GM19193 (cell line): ENCODE results near the gene HSFX1.
"Not testable (repeated sequence)": the region's sequence is repeated elsewhere in the genome, so short reads cannot be mapped to it uniquely, and the experiment has no call there.

Experiments
- POLR2A ChIP-seq: IDR thresholded peaks from 4 replicates; pipeline ENCODE4 v1.6.1; 2011; ENCODE audit not compliant: insufficient read depth, insufficient read length; ENCODE audit errors: extremely low read depth

HSFX1 gene, protein sequence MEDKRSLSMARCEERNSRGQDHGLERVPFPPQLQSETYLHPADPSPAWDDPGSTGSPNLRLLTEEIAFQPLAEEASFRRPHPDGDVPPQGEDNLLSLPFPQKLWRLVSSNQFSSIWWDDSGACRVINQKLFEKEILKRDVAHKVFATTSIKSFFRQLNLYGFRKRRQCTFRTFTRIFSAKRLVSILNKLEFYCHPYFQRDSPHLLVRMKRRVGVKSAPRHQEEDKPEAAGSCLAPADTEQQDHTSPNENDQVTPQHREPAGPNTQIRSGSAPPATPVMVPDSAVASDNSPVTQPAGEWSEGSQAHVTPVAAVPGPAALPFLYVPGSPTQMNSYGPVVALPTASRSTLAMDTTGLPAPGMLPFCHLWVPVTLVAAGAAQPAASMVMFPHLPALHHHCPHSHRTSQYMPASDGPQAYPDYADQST

DNA sequence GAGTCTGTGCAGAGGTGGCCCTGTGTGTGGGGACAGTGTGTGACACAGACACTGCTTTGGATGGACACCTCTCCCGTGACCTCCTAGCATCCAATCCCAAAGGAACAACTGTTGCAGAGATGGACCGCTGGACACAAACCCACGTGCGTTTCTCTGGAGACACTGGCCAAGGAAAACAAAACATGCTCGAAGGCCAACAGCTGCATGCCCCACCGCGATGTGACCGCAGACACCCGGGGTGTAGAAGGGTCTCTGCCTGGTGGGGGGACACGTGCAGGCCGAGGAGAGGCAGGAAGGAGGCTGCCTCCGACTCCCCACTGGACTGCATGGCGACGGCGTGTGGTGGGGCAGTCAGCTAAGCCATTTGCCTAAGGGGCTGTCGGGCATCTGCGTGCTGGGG lies at the start of gene HSFX1:
Gene HSFX1, plus strand, starts transcription at position 301 of the 400 bp plus-strand sequence. CDS start 614 bp downstream, outside the sequence.
- not testable (repeated sequence) for TF ChIP-seq POLR2A

DNA sequence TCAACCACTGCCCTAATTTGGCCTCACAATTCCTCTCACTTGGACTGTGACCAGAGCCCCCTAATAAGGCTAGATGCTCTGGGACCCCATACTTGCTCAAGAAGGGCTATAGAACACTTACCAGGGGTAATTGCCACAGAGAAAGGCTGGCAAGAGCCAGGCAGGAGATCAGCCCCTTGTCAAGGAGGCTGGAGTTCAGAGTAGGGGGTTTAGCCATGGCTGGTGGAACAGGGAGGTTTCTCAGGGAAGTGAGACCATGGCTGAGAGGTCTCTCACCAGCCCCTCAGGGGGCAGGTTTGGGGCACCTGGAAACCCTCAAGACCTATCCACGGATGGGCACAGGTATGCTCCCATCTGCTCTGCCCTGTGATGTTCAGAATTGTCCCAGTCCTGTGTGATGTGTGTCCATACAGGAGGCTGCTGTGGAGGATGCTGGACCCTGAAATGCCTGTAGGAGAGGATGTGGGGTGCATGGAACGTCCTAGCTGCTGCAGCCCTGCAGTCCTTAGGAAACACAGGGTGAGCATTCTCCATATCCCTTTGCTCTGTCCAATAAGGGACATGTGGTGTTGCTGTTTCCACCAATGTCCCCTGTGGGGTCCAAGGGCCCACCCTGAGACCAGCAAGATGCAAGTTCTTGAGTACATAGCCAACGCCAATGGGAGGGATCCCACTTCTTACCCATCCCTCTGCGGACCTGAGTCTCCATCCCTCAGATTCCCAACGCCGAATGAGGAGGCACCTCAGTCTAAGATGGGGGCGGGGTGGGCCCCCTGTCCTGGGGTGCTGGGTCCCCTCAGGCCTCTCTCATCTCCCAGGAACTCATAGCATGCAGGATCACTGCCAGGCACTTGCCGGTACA lies 16.4 kb upstream of the HSFX1 start:
- no peak for TF ChIP-seq POLR2A

DNA sequence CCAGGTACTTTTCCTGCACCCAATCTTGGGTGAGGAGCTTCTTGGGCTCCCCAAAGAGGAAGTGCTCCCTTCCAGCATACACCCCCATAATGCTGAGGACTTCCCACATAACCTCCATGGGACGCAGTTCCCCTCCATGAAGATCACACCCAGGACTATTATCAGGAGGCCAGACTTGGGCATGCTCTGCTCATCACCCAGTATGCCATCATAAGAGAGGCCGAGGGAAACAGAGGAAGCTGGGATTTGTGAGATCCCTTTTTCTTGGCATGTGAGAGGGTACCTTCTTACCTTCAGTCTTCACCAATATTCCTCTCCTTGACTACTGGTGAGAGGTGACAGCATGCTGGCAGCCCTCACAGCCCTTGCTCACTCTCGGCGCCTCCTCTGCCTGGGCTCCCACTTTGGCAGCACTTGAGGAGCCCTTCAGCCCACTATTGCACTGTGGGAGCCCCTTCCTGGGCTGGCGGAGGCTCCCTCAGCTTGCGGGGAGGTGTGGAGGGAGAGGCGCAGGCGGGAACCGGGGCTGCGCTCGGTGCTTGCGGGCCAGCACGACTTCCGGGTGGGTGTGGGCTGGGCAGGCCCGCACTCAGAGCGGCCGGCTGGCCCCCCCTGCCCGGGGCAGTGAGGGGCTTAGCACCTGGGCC lies 15.7 kb upstream of the HSFX1 start:
- TF ChIP-seq POLR2A: no peak

DNA sequence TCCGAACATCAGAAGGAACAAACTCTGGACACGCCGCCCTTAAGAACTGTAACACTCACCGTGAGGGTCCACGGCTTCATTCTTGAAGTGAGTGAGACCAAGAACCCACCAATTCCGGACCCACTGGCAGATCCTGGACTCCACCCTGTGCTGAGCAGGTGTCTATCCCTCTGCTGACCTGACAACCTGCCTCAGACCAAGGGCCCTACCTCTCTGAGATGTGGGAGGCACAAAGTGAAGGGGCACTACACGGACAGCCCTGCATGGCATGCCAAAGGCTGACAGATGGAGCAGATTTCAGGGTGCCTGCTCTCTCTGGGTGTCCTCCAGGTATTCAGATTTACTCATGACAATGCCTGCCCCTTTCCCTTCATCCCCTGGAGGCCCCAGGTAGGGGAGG lies 14.0 kb upstream of the HSFX1 start:
- TF ChIP-seq POLR2A: no peak

DNA sequence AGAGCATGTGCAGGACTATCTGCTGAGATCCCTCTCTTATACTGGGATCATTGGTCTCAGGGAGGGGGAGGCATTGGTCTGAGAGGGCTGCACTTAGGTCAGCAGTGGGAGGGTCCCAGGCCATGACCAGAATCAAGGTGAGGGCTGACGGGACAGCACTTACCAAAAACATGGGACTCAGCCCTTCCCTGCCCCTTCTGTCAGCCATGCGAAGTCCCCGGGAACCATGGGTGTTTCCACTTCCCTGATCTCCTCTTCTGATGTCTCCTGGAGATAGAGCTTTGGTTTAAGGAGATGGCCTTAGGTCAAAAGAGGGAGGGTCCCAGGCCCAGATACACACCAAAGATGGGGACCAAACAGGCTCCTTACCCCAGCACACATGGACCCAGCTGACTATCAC lies 12.9 kb upstream of the HSFX1 start:
- no peak for TF ChIP-seq POLR2A

DNA sequence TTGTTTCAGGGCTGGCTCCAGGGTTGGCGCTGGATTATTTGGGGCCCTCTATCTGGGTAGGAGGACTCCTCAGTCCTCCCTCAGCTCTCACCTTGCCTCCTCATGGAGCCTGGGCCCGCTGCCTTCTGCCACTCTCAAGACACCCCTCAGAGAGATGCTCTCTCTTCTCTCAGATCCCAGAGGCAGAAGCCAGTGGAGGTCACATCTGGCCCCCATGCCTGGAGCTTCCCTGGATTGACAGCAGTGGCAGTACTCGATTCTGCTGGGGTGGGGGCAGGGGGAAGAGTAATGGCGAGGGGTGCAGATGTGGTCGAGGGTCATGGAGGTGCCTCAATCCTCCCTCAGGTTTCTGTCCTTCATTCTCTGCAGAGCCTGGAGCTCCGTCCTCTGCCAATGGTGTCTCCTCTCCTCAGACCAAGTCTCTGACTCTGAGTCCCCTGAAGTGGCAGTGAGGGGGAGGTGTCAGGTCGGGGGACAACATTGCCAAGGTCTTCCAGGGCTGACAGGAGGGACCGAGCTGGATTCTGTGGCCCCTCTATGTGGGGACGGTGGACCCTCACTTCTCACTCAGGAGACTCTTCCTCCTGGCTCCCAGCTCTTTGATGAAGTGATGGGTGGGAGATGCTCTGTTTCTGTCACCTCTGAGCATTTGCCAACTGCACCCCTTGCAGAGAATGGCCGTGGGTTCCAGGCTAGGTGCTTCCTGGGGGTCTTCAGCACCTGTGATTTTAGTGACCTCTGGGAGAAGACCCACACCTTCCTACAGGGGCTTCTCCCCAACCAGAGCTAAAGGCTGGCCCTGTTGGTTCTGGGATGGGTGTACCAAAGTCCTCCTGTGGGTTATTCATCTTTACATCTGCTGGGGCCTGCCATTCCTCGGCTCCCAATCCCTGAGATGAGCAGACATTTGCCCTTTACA lies 10.9 kb upstream of the HSFX1 start:
- no peak for TF ChIP-seq POLR2A

DNA sequence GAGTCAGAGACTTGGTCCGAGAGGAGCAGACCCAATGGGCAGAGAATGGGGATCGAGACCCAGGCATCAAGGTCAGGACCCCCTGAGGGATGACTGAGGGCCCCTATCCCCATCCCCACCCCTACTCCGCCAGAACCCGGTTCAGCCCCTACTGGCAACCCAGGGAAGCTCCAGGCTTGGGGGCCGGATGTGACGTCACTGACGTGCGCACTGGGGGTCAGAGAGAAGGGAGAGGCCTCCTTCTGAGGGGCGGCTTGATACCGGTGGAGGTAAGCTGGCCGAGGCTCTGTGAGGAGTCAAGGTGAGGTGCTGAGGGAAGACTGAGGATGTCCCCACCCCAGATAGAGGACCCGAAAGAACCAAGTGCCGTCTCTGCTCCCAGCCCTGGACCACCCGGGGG lies 7.9 kb downstream of the HSFX1 start, which contains the start of gene MAGEA9:
Gene MAGEA9, plus strand, starts transcription at position 204 of the 400 bp plus-strand sequence. CDS start 4,281 bp downstream, outside the sequence.
- not testable (repeated sequence) for TF ChIP-seq POLR2A

DNA sequence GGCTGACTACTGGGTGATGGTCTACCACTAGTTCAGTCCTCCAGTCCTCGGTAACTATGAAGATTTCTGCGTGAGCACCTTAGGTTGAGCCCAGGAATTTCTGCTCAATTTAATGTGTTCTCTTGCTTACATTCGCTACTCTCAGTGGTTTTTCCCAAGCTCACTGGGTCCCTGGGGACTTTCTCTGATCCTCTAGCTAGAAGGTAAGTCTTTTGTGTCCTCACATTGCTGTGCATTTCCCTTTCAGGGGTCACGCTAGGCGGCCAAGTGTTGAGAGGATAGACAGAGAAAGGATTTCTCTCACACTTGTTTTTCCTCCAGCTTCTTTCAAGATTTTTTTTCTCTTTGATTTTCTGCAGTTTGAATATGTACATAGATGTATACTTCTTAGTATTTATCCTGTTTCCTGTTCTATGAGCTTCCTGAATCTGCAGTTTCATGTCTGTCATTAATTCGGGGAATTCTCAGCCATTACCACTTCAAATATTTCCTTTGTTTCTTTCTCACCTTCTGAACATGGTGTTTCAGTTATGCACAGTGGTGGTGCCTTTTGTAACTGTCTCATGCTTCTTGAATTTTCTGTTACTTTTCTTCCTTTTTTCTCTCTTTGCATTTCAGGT lies 25.3 kb downstream of the HSFX1 start:
- no peak for TF ChIP-seq POLR2A

DNA sequence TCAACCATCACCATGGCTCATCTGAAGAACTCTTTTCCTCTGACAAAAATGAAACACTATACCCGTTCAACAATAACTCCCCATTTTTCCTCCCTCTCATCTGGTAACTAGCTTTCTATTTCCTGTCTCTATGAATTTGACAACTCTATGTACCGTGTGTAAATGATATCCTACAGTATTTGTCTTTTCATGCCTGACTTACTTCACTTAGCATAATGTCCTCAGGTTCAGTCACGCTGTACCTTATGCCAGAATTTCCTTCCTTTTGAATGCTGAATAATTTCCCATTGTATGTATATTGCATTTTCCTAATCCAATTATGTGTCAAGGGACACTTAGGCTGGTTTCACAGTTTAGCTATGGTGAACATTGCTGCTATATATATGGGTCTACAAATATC lies 26.1 kb downstream of the HSFX1 start:
- TF ChIP-seq POLR2A: no peak

DNA sequence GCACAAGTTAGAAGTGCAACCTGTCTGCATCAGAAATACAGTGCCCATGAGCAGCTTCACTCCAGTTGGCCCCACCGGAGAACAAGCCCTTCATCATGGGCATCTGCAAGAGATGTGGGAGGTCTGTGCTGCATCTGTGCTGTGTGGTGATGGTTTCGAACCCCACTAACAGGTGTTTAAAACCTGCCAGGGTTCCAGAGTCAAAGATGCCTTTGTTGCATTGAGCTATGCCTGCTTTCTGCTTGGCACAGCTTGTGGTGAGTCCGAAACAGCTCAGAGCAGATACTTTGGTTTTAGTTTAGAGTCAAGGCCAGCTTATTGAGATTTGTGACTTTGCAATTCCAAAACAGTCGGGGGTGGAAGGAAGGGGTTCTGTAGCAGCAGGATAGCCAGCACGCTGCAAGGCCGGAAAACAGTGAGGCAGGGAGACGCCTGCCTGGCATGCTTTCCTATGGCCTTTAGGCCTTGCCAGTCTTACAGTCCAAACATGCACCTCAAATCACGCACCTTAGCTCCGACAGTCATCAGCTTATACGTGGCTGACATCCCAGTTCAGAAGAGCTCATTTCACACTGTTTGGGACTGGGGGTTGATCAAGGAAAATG lies 29.7 kb downstream of the HSFX1 start:
- TF ChIP-seq POLR2A: no peak

DNA sequence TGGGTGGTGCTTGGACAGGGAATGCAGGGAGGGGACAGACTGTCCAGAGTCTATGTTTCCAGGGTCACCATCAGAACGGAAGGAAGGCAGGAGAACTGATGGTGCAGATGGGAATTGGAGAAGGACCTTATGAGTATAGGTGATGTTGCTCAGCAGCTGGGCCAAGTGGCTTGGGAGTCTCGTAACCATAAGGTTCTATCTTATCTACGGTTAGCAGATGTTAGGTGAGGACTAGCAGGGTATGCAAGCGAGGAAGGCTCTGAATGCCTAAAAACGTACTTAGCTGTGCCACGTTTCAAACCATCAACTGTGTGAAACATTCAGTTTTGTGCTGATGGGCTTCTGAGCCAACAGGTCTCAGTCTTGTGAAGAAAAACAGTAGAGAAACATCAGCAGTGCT lies 30.2 kb downstream of the HSFX1 start:
- no peak for TF ChIP-seq POLR2A

DNA sequence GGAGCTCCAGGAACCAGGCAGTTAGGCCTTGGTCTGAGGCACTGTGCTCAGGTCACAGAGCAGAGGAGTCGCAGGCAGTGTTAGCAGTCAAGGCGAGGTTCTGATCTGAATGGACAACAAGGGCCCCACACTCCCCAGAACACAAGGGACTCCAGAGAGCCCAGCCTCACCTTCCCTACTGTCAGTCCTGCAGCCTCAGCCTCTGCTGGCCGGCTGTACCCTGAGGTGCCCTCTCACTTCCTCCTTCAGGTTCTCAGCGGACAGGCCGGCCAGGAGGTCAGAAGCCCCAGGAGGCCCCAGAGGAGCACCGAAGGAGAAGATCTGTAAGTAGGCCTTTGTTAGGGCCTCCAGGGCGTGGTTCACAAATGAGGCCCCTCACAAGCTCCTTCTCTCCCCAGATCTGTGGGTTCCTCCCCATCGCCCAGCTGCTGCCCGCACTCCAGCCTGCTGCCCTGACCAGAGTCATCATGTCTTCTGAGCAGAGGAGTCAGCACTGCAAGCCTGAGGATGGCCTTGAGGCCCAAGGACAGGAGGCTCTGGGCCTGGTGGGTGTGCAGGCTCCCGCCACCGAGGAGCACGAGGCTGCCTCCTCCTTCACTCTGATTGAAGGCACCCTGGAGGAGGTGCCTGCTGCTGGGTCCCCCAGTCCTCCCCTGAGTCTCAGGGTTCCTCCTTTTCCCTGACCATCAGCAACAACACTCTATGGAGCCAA lies 34.0 kb downstream of the HSFX1 start:
- TF ChIP-seq POLR2A: no peak

DNA sequence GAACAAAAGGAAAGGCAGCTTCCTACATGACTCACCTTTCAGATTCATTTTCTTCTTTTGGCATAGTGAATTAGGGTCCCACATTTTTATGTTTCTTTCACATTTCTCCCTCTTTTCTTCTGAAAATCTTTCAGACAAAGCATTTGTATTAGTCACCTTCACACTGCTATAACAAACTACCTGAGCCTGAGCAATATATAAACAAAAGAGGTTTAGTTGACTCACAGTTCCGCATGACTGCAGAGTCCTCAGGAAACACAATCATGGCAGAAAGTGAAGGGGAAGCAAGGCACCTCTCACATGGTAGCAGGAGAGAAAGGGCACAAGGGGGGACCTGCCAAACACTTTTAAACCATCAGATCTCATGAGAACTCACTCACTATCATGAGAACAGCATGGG lies 44.8 kb downstream of the HSFX1 start:
- no peak for TF ChIP-seq POLR2A
